Testis (tissue), 2 donors: ENCODE results near the gene SMAD6.

Experiments
- POLR2A ChIP-seq: fragments of 450-650 bp; IDR thresholded peaks from one replicate; pipeline ENCODE4 v1.6.1; 2017; ENCODE audit warnings: antibody characterized with exemption, mild to moderate bottlenecking, moderate library complexity
- TF ChIP-seq, protein P1 (sequence below), 3 experiments: fragments of 450-650 bp in 2 of 3; fragments of 200-600 bp in 1 of 3; sonication (generic) in 1 of 3; IDR thresholded peaks; one replicate each; pipeline ENCODE4 v1.5.1; 2016 to 2019; ENCODE audit warnings: antibody characterized with exemption in 3 of 3, mild to moderate bottlenecking in 2 of 3, moderate library complexity in 1 of 3

GRCh38 chr15:66709884-66710283, 7.8 kb downstream of the SMAD6 start:
- TF ChIP-seq POLR2A = no peak
- TF ChIP-seq, protein P1, sequence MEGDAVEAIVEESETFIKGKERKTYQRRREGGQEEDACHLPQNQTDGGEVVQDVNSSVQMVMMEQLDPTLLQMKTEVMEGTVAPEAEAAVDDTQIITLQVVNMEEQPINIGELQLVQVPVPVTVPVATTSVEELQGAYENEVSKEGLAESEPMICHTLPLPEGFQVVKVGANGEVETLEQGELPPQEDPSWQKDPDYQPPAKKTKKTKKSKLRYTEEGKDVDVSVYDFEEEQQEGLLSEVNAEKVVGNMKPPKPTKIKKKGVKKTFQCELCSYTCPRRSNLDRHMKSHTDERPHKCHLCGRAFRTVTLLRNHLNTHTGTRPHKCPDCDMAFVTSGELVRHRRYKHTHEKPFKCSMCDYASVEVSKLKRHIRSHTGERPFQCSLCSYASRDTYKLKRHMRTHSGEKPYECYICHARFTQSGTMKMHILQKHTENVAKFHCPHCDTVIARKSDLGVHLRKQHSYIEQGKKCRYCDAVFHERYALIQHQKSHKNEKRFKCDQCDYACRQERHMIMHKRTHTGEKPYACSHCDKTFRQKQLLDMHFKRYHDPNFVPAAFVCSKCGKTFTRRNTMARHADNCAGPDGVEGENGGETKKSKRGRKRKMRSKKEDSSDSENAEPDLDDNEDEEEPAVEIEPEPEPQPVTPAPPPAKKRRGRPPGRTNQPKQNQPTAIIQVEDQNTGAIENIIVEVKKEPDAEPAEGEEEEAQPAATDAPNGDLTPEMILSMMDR (IDR thresholded peaks at IDR 0.05) = no peak
